GM06990 (cell line): ENCODE results near the gene KCNK1.

Source experiments
- DNase-seq: peaks from one replicate; pipeline ENCODE4 v3.0.0-alpha.2; 2011; ENCODE audit not compliant: insufficient read length; ENCODE audit errors: extremely low read depth
- H3K27me3 ChIP-seq: replicated peaks from 2 replicates; pipeline ENCODE4 v1.6.0; 2011; ENCODE audit warnings: low read length; ENCODE audit not compliant: control insufficient read depth, insufficient read depth
- H3K36me3 ChIP-seq: 2 replicates; pipeline ENCODE4 v1.5.1; 2011; ENCODE audit warnings: low read length; ENCODE audit not compliant: control insufficient read depth, insufficient read depth
- H3K4me3 ChIP-seq: replicated peaks from 2 replicates; pipeline ENCODE4 v1.5.1; 2011; ENCODE audit warnings: low read depth, mild to moderate bottlenecking, control low read depth, low read length
- CTCF ChIP-seq: IDR thresholded peaks from 2 replicates; pipeline ENCODE4 v1.5.1; 2011; ENCODE audit warnings: low read length, control low read depth, mild to moderate bottlenecking, inconsistent platforms; ENCODE audit not compliant: insufficient read depth, poor library complexity, severe bottlenecking

Gene KCNK1

GRCh38 chr1:233587196-233587595, 26.7 kb upstream of the KCNK1 start:
- TF ChIP-seq CTCF, result no peak
- Histone ChIP-seq H3K36me3 (no peaks in the 10 kb centered on the region), H3K27me3 (no peaks in the 10 kb centered on the region), H3K4me3 (no peak overlapping the region)
- no peak for DNase-seq

- peak; percentile 12 for DNase-seq
- no peak overlapping the region for H3K4me3 ChIP-seq
- TF ChIP-seq CTCF, result no peak
- no peaks in the 10 kb centered on the region for H3K27me3 ChIP-seq
- no peaks in the 10 kb centered on the region for H3K36me3 ChIP-seq
Measured at GRCh38 chr1:233587958-233588799, 25.7 kb upstream of the KCNK1 start.

GRCh38 chr1:233597489-233597901, 16.4 kb upstream of the KCNK1 start:
- Histone ChIP-seq H3K27me3 (no peaks in the 10 kb centered on the region), H3K36me3 (no peaks in the 10 kb centered on the region), H3K4me3 (no peak overlapping the region)
- TF ChIP-seq CTCF, result no peak
- DNase-seq, result peak; percentile 50

GRCh38 chr1:233598891-233599541, 14.9 kb upstream of the KCNK1 start:
- no peak for TF ChIP-seq CTCF
- H3K36me3 ChIP-seq, result no peaks in the 10 kb centered on the region
- no peaks in the 10 kb centered on the region for H3K27me3 ChIP-seq
- no peak overlapping the region for H3K4me3 ChIP-seq
- peak; percentile 78 for DNase-seq

GRCh38 chr1:233599542-233600073, 14.3 kb upstream of the KCNK1 start:
- H3K27me3 ChIP-seq, result no peaks in the 10 kb centered on the region
- H3K4me3 ChIP-seq, result no peak overlapping the region; the same call in 1 of the 2 replicates
- H3K36me3 ChIP-seq, result no peaks in the 10 kb centered on the region
- DNase-seq, result peak; percentile 58
- no peak for TF ChIP-seq CTCF
